Measurements from ENCODE around the gene ACTR10.

ACTR10 gene

GRCh38 chr14:58191763-58192601 is 8.0 kb upstream of the ACTR10 start:
- H3K9me2 ChIP-seq (replicated peaks; ENCODE audit: insufficient read depth, low read length), result no peaks in the 10 kb centered on the region

DNA sequence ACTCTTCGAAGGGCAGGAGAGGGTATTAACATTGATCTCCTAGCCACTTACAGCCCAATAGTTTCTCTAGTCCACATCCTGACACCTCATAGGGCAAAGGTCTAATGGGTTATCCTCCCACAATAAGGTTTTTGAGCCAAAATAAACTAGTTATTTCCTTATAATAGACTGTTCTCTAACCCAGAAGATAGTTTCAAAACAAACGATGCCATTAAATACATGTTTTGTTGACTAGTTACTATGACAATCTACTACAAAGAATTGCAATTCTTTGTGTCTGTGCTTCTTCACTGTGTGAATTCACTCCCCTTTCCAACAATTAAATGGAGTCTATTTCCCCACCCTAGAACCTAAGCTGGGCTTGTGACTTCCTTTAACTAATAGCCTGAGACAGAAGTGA is 6.4 kb upstream of the ACTR10 start:
- Histone ChIP-seq H3K4me3 (ENCODE audit: low read length) (no peak overlapping the region), H3K79me2 (ENCODE audit: low read length) (no peaks in the 10 kb centered on the region), H2AFZ (ENCODE audit: low read length) (no peak overlapping the region), H3K4me1 (ENCODE audit: low read length) (no peaks in the 10 kb centered on the region), H3K27ac (ENCODE audit: low read length) (no peak overlapping the region), H3K9ac (ENCODE audit: low read length) (no peak overlapping the region), H4K20me1 (ENCODE audit: insufficient read depth, low read length) (no peaks in the 10 kb centered on the region), H3K36me3 (replicated peaks; ENCODE audit: insufficient read depth, low read length) (no peaks in the 10 kb centered on the region), H3K9me2 (replicated peaks; ENCODE audit: insufficient read depth, low read length) (no peaks in the 10 kb centered on the region), H3K4me2 (ENCODE audit: low read depth, low read length) (no peak overlapping the region), H3K27me3 (replicated peaks; ENCODE audit: insufficient read depth, low read length) (no peaks in the 10 kb centered on the region), H3F3A (ENCODE audit: insufficient read depth, low read length) (no peaks in the 10 kb centered on the region), H3K9me3 (replicated peaks; ENCODE audit: insufficient read depth, low read length) (no peaks in the 10 kb centered on the region)
- TF ChIP-seq EZH2 (optimal IDR thresholded peaks at IDR 0.05; ENCODE audit: low read depth, low read length), result no peak
- TF ChIP-seq, protein P1, sequence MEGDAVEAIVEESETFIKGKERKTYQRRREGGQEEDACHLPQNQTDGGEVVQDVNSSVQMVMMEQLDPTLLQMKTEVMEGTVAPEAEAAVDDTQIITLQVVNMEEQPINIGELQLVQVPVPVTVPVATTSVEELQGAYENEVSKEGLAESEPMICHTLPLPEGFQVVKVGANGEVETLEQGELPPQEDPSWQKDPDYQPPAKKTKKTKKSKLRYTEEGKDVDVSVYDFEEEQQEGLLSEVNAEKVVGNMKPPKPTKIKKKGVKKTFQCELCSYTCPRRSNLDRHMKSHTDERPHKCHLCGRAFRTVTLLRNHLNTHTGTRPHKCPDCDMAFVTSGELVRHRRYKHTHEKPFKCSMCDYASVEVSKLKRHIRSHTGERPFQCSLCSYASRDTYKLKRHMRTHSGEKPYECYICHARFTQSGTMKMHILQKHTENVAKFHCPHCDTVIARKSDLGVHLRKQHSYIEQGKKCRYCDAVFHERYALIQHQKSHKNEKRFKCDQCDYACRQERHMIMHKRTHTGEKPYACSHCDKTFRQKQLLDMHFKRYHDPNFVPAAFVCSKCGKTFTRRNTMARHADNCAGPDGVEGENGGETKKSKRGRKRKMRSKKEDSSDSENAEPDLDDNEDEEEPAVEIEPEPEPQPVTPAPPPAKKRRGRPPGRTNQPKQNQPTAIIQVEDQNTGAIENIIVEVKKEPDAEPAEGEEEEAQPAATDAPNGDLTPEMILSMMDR (IDR thresholded peaks at IDR 0.05; ENCODE audit: low read length), result no peak
- TF ChIP-seq EZH2phosphoT487 (IDR thresholded peaks at IDR 0.05; ENCODE audit: low read length), result no peak
- no peak for DNase-seq

More at GRCh38 chr14:58191763-58192601, 8.0 kb upstream of the ACTR10 start:
- H3F3A ChIP-seq (ENCODE audit: insufficient read depth, low read length), result no peaks in the 10 kb centered on the region
- no peak overlapping the region for H3K27ac ChIP-seq (ENCODE audit: low read length)
- no peak overlapping the region for H3K4me2 ChIP-seq (ENCODE audit: low read depth, low read length)
- H2AFZ ChIP-seq (ENCODE audit: low read length), result no peak overlapping the region
- no peak for DNase-seq
- H3K9me3 ChIP-seq (replicated peaks; ENCODE audit: insufficient read depth, low read length), result no peaks in the 10 kb centered on the region
- H3K4me3 ChIP-seq (ENCODE audit: low read length), result no peak overlapping the region
- H3K4me1 ChIP-seq (ENCODE audit: low read length), result no peaks in the 10 kb centered on the region
- no peaks in the 10 kb centered on the region for H3K36me3 ChIP-seq (replicated peaks; ENCODE audit: insufficient read depth, low read length)
- TF ChIP-seq EZH2phosphoT487 (IDR thresholded peaks at IDR 0.05; ENCODE audit: low read length) (no peak), EZH2 (optimal IDR thresholded peaks at IDR 0.05; ENCODE audit: low read depth, low read length) (no peak)
- TF ChIP-seq, protein P1 (IDR thresholded peaks at IDR 0.05; ENCODE audit: low read length), result no peak
- H3K79me2 ChIP-seq (ENCODE audit: low read length), result no peaks in the 10 kb centered on the region
- H3K9ac ChIP-seq (ENCODE audit: low read length), result no peak overlapping the region
- no peaks in the 10 kb centered on the region for H4K20me1 ChIP-seq (ENCODE audit: insufficient read depth, low read length)
- no peaks in the 10 kb centered on the region for H3K27me3 ChIP-seq (replicated peaks; ENCODE audit: insufficient read depth, low read length)

- no peak for DNase-seq
- 0 out of 2 replicates have a peak, but pooled peaks cover 4% of the 10 kb centered on the region for H3F3A ChIP-seq (ENCODE audit: insufficient read depth, low read length)
- TF ChIP-seq EZH2 (optimal IDR thresholded peaks at IDR 0.05; ENCODE audit: low read depth, low read length) (no peak), EZH2phosphoT487 (IDR thresholded peaks at IDR 0.05; ENCODE audit: low read length) (no peak)
- TF ChIP-seq, protein P1 (IDR thresholded peaks at IDR 0.05; ENCODE audit: low read length), result no peak
- no peaks in the 10 kb centered on the region for H3K9me3 ChIP-seq (replicated peaks; ENCODE audit: insufficient read depth, low read length)
- H3K4me1 ChIP-seq (ENCODE audit: low read length), result peaks cover under 1% of the 10 kb centered on the region; the same call in 1 of the 2 replicates
- no peak overlapping the region for H3K9ac ChIP-seq (ENCODE audit: low read length)
- H3K4me2 ChIP-seq (ENCODE audit: low read depth, low read length), result no peak overlapping the region
- H3K9me2 ChIP-seq (replicated peaks; ENCODE audit: insufficient read depth, low read length), result no peaks in the 10 kb centered on the region
- H3K79me2 ChIP-seq (ENCODE audit: low read length), result peaks cover 10% of the 10 kb centered on the region
- H3K27ac ChIP-seq (ENCODE audit: low read length), result no peak overlapping the region
- H4K20me1 ChIP-seq (ENCODE audit: insufficient read depth, low read length), result no peaks in the 10 kb centered on the region
- no peaks in the 10 kb centered on the region for H3K36me3 ChIP-seq (replicated peaks; ENCODE audit: insufficient read depth, low read length)
- no peak overlapping the region for H2AFZ ChIP-seq (ENCODE audit: low read length)
- no peaks in the 10 kb centered on the region for H3K27me3 ChIP-seq (replicated peaks; ENCODE audit: insufficient read depth, low read length)
- H3K4me3 ChIP-seq (ENCODE audit: low read length), result no peak overlapping the region
These were observed 3.8 kb upstream of the ACTR10 start for GRCh38 chr14:58196198-58196597.

Data from MM.1S (cell line).